Measurements from ENCODE around the gene CIAPIN1.

The CIAPIN1 gene

GRCh38 chr16:57388359-57389086 is 58.7 kb downstream of the CIAPIN1 start:
- TF ChIP-seq TAF1 (IDR thresholded peaks at IDR 0.05; ENCODE audit: borderline replicate concordance, insufficient read depth, low read length) (no peak), REST (IDR thresholded peaks at IDR 0.05; ENCODE audit: insufficient read depth in 1 of 2, low read depth in 2 of 2, low read length in 2 of 2) (no peak), SIN3A (IDR thresholded peaks at IDR 0.05; ENCODE audit: borderline replicate concordance, insufficient read depth, low read length) (no peak), FOXP2 (optimal IDR thresholded peaks at IDR 0.05; ENCODE audit: borderline replicate concordance, extremely low read depth, extremely low read length, insufficient read depth) (no peak), POLR2AphosphoS5 (IDR thresholded peaks at IDR 0.05; ENCODE audit: low read depth, low read length) (no peak)

- TF ChIP-seq REST (IDR thresholded peaks at IDR 0.05; ENCODE audit: insufficient read depth in 1 of 2, low read depth in 2 of 2, low read length in 2 of 2) (no peak), TAF1 (IDR thresholded peaks at IDR 0.05; ENCODE audit: borderline replicate concordance, insufficient read depth, low read length) (no peak)
Observed at GRCh38 chr16:57387598-57388354, 59.4 kb downstream of the CIAPIN1 start.

GRCh38 chr16:57386381-57386951 is 60.7 kb downstream of the CIAPIN1 start:
- TF ChIP-seq POLR2AphosphoS5 (IDR thresholded peaks at IDR 0.05; ENCODE audit: low read depth, low read length) (no peak), TAF1 (IDR thresholded peaks at IDR 0.05; ENCODE audit: borderline replicate concordance, insufficient read depth, low read length) (no peak), REST (IDR thresholded peaks at IDR 0.05; ENCODE audit: insufficient read depth in 1 of 2, low read depth in 2 of 2, low read length in 2 of 2) (no peak), SIN3A (IDR thresholded peaks at IDR 0.05; ENCODE audit: borderline replicate concordance, insufficient read depth, low read length) (no peak), FOXP2 (optimal IDR thresholded peaks at IDR 0.05; ENCODE audit: borderline replicate concordance, extremely low read depth, extremely low read length, insufficient read depth) (no peak)

GRCh38 chr16:57385083-57385482 is 62.1 kb downstream of the CIAPIN1 start:
- TF ChIP-seq TAF1 (IDR thresholded peaks at IDR 0.05; ENCODE audit: borderline replicate concordance, insufficient read depth, low read length) (no peak), REST (IDR thresholded peaks at IDR 0.05; ENCODE audit: insufficient read depth in 1 of 2, low read depth in 2 of 2, low read length in 2 of 2) (no peak), POLR2AphosphoS5 (IDR thresholded peaks at IDR 0.05; ENCODE audit: low read depth, low read length) (no peak), SIN3A (IDR thresholded peaks at IDR 0.05; ENCODE audit: borderline replicate concordance, insufficient read depth, low read length) (no peak), FOXP2 (optimal IDR thresholded peaks at IDR 0.05; ENCODE audit: borderline replicate concordance, extremely low read depth, extremely low read length, insufficient read depth) (no peak)

All from PFSK-1 (cell line).